GM10266 (cell line): ENCODE data around the gene KRT40.

Source experiments
- DNase-seq: peaks from one replicate; pipeline ENCODE4 v3.0.0; 2012; ENCODE audit errors: extremely low spot score
- CTCF ChIP-seq: IDR thresholded peaks from 2 replicates; pipeline ENCODE4 v1.5.1; 2012; ENCODE audit warnings: mild to moderate bottlenecking, low read depth; ENCODE audit not compliant: control insufficient read depth, insufficient read depth; ENCODE audit errors: missing control alignments

Gene KRT40

GRCh38 chr17:40984226-40984625 lies at the start of gene KRT40:
Gene KRT40, minus strand, starts transcription at chr17:40984326. Its CDS starts 53 bp downstream, at chr17:40984273.
- no peak for TF ChIP-seq CTCF
- no peak for DNase-seq

- no peak for DNase-seq
- no peak for TF ChIP-seq CTCF
Observed at GRCh38 chr17:41029633-41030245, 45.6 kb upstream of the KRT40 start, which contains the start of gene KRTAP1-4. Gene KRTAP1-4, minus strand, starts transcription at chr17:41030195. Its CDS starts 117 bp downstream, at chr17:41030078.

- no peak for TF ChIP-seq CTCF
- DNase-seq: no peak
Observed at GRCh38 chr17:41026715-41027471, 42.8 kb upstream of the KRT40 start, which contains the start of gene KRTAP1-5. Gene KRTAP1-5, minus strand, starts transcription at chr17:41027208. Its CDS starts 53 bp downstream, at chr17:41027155.

GRCh38 chr17:41024697-41025096 lies 40.6 kb upstream of the KRT40 start:
- no peak for DNase-seq
- TF ChIP-seq CTCF: no peak

- no peak for TF ChIP-seq CTCF
- no peak for DNase-seq
Observed at GRCh38 chr17:41020336-41020735, 36.2 kb upstream of the KRT40 start.

GRCh38 chr17:41019415-41019814 lies 35.3 kb upstream of the KRT40 start:
- no peak for TF ChIP-seq CTCF
- DNase-seq: no peak

GRCh38 chr17:41018541-41018940 lies 34.4 kb upstream of the KRT40 start:
- no peak for DNase-seq
- no peak for TF ChIP-seq CTCF
